SH-SY5Y (cell line): ENCODE measurements around the gene MAP3K7CL.

Experiments used
- GATA2 ChIP-seq: IDR thresholded peaks from 2 replicates; pipeline ENCODE4 v1.6.1; 2011; ENCODE audit warnings: mild to moderate bottlenecking, low read depth, low read length
- GATA3 ChIP-seq: IDR thresholded peaks from 2 replicates; pipeline ENCODE4 v1.6.1; 2011; ENCODE audit warnings: low read depth, mild to moderate bottlenecking, low read length, moderate library complexity

Gene MAP3K7CL

GRCh38 chr21:29172282-29172681 lies 41.8 kb downstream of the MAP3K7CL start:
- TF ChIP-seq GATA3, result no peak
- no peak for TF ChIP-seq GATA2

GRCh38 chr21:29174607-29175013 lies 44.2 kb downstream of the MAP3K7CL start:
- TF ChIP-seq GATA2, result no peak
- no peak for TF ChIP-seq GATA3

DNA sequence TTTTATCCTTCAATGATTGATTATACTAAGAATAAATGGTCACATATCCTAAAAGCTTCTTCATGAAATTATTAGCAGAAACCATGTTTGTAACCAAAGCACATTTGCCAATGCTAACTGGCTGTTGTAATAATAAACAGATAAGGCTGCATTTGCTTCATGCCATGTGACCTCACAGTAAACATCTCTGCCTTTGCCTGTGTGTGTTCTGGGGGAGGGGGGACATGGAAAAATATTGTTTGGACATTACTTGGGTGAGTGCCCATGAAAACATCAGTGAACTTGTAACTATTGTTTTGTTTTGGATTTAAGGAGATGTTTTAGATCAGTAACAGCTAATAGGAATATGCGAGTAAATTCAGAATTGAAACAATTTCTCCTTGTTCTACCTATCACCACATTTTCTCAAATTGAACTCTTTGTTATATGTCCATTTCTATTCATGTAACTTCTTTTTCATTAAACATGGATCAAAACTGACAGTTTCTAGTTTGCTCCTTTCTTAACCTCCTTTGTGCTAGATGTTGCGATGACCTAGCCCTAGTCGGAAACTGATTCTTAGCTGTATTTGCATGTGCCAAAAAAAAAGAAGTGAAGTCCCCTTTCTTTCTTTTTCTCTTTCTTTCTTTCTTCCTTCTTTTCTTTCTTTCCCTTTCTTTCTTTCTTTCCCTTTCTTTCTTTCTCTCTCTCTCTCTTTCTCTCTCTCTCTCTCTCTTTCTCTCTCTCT lies 45.1 kb downstream of the MAP3K7CL start:
- TF ChIP-seq GATA2, result no peak
- no peak for TF ChIP-seq GATA3

GRCh38 chr21:29176471-29177120 lies 46.2 kb downstream of the MAP3K7CL start:
- TF ChIP-seq GATA3 (no peak), GATA2 (no peak)

GRCh38 chr21:29177800-29178199 lies 47.4 kb downstream of the MAP3K7CL start:
- TF ChIP-seq GATA2 (no peak), GATA3 (no peak)

- TF ChIP-seq GATA2, result no peak
- TF ChIP-seq GATA3, result no peak
Observed at GRCh38 chr21:29178926-29179325, 48.5 kb downstream of the MAP3K7CL start.

DNA sequence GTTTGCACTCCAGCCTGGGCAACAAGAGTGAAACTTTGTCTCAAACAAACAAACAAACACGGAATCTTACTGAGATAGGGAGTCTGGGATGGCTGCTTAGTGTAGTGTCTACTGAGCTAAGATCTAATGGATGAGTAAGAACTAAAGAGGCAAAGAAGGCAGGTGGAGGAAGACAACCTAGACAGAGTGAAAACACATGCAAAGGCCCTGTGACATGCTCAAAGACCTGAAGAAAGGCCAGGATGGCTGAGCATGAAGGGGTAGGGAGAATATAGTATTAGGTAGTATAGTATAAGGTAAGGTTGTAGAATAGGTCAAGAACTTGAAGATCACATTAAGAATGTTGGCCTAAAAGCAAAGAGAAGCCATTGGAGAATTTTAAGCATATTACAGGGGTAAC lies 49.1 kb downstream of the MAP3K7CL start:
- no peak for TF ChIP-seq GATA3
- TF ChIP-seq GATA2, result no peak

DNA sequence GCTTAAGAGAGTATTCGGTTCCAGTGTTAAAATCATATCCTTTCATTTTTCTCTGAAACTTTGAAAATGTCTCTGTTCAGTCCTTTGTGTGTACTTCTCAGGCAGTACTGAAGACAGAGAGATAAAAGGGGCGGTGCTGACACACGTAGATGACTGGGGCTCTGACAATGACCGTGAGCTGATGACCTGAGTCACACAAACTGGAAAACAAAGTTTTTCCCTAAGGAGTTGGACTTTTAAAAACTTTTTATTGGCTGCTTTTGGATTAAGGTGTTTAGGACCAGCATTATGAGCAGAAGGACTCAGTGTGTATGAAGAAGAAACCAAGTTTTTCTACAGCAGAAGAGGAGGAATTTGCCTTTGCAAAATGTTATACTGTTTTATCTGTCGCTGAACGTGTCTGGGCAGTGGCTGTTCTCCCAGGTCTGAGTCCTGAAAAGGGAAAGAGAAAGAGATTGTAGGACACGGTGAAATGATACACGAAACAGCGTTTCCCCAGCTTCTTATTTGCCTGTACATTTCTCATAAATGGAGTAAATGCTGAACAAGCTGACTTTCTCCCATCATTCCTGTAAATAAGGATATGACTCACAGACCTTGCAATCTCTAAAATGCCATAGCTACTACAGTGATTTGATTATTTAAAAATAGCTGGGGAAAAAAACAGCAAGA lies 51.5 kb downstream of the MAP3K7CL start:
- TF ChIP-seq GATA2 (no peak), GATA3 (no peak)

DNA sequence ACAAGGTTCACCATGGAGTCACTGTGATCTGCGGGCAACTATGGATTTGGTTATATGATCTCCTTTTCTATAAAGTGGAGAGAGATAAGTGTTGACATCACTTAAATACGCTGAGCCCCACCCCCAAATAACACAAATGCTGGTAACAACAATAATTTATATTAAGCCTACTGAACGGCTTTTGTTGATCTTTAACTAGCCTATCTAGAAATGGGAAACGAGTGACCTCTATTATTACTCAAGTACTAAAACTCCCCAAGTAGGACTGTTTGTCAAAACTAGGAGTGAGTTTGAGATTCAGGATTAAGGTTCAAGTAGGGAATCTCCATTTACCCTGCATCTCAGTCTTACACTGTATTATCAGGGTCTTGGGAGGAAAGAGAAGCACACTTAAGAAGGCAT lies 52.2 kb downstream of the MAP3K7CL start:
- TF ChIP-seq GATA3, result no peak
- TF ChIP-seq GATA2, result no peak

DNA sequence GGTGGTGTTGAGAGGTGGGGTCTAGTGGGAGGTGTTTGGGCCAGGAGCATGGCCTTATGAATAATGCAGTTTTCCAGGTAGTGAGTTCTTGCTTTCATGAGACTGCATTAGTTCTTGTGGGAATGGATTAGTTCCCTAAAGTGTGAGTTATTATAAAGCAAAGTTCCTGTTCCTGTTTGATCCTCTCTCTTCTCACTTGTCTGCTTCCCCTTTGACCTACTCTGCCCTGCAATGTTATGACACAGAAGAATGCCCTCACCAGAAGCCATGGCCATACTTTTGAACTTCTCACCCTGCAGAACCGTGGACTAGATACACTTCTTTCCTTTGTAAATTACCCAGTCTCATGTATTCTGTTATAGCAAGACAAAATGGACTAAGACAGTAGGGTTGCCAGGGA lies 53.6 kb downstream of the MAP3K7CL start:
- no peak for TF ChIP-seq GATA3
- no peak for TF ChIP-seq GATA2

GRCh38 chr21:29185172-29185571 lies 54.7 kb downstream of the MAP3K7CL start:
- TF ChIP-seq GATA2, result no peak
- TF ChIP-seq GATA3, result no peak

- TF ChIP-seq GATA3 (no peak), GATA2 (no peak)
Observed at GRCh38 chr21:29185633-29186032, 55.2 kb downstream of the MAP3K7CL start.

DNA sequence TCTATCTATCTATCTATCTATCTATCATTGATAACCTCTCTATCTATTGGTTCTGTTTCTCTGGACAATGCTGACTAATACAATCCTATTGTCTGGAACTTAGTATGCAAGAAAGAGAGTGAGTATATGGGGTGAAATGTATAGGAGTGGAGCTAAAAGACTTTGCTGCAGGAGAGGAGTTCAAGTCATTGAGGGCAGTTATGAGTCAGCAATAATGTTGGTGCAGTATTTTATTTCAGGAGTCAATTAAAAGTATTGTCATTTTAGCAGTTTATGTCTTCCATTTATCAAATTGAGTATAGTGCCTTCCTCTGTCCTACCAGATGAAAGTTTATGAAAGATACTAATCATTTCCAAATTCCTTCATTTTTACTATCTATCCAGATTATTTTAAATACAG lies 55.8 kb downstream of the MAP3K7CL start:
- TF ChIP-seq GATA2, result no peak
- no peak for TF ChIP-seq GATA3

- no peak for TF ChIP-seq GATA3
- no peak for TF ChIP-seq GATA2
Observed at GRCh38 chr21:29187944-29188343, 57.5 kb downstream of the MAP3K7CL start.

DNA sequence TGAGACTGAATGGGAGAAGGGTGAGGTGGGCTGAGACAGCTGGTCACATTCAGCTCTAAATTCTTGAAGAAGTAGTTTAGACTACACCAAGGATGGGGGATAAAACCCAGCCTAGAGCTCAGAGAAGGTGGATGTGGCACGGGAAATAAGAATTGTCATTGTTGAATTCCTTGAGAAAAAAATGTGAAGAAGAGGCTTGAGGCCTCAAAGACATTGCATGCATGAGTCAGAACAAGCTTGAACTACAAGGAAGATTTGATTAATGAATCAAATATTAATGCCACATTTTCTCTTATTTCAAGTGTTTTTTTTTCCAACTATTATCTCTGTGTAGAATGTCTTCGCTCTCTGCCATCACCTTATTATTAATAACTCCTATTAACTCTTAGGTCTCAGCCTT lies 58.9 kb downstream of the MAP3K7CL start:
- no peak for TF ChIP-seq GATA3
